ENCODE results near the gene PMS1. TPM values are rescaled to one million over a fixed set of nuclear protein-coding genes. Genes with fewer than 3 reads are reported as not detected.

Gene PMS1
- total RNA-seq, 3 donors from 2014 or later (not counting 1 experiment from before 2014, with no cell fraction given): 28.9 to 32.3 (median 29.1) TPM

GRCh38 chr2:189770590-189771322, 13.5 kb upstream of the PMS1 start:
- Mint-ChIP-seq H3K27me3 (ENCODE audit: low read depth in 2 of 2) (no peaks in the 10 kb centered on the region), H3K27ac (no peak overlapping the region), H3K4me1 (peaks cover 0 to 4% of the 10 kb centered on the region in 2 donors), H3K4me3 (no peak overlapping the region), H3K9me3 (no peaks in the 10 kb centered on the region), H3K36me3 (no peaks in the 10 kb centered on the region)
- peaks cover 63% of the 10 kb centered on the region for H3K36me3 ChIP-seq (ENCODE audit: control insufficient read depth, insufficient read depth, low read length)
- H3K9me3 ChIP-seq (ENCODE audit: control insufficient read depth, insufficient read depth, low read length): no peaks in the 10 kb centered on the region
- DNase-seq (no peak), ATAC-seq (no peak)
- H3K27me3 ChIP-seq (ENCODE audit: control insufficient read depth, insufficient read depth, low read length): no peaks in the 10 kb centered on the region
- no peak overlapping the region for H3K27ac ChIP-seq (ENCODE audit: low read length)
- H3K4me3 ChIP-seq (ENCODE audit: low read length): no peak overlapping the region
- TF ChIP-seq, protein P1, sequence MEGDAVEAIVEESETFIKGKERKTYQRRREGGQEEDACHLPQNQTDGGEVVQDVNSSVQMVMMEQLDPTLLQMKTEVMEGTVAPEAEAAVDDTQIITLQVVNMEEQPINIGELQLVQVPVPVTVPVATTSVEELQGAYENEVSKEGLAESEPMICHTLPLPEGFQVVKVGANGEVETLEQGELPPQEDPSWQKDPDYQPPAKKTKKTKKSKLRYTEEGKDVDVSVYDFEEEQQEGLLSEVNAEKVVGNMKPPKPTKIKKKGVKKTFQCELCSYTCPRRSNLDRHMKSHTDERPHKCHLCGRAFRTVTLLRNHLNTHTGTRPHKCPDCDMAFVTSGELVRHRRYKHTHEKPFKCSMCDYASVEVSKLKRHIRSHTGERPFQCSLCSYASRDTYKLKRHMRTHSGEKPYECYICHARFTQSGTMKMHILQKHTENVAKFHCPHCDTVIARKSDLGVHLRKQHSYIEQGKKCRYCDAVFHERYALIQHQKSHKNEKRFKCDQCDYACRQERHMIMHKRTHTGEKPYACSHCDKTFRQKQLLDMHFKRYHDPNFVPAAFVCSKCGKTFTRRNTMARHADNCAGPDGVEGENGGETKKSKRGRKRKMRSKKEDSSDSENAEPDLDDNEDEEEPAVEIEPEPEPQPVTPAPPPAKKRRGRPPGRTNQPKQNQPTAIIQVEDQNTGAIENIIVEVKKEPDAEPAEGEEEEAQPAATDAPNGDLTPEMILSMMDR (IDR thresholded peaks at IDR 0.05): no peak
- WGBS (ENCODE audit: insufficient coverage): 100% methylated on average over 2 of the region's 6 CpGs
- intact Hi-C loops (cut with micrococcal nuclease): no loop called here
- H3K4me1 ChIP-seq (ENCODE audit: control insufficient read depth, insufficient read depth, low read length): no peaks in the 10 kb centered on the region

GRCh38 chr2:189772212-189772611, 12.0 kb upstream of the PMS1 start:
- H3K27me3 Mint-ChIP-seq (ENCODE audit: low read depth in 2 of 2): no peaks in the 10 kb centered on the region
- no peak overlapping the region for H3K4me3 Mint-ChIP-seq
- H3K36me3 Mint-ChIP-seq: no peaks in the 10 kb centered on the region
- TF ChIP-seq, protein P1 (IDR thresholded peaks at IDR 0.05): no peak
- 100% methylated on average over 1 of the region's 1 CpG for WGBS (ENCODE audit: insufficient coverage)
- no peak overlapping the region for H3K4me3 ChIP-seq (ENCODE audit: low read length)
- peaks cover 0 to 4% of the 10 kb centered on the region in 2 donors for H3K4me1 Mint-ChIP-seq
- H3K4me1 ChIP-seq (ENCODE audit: control insufficient read depth, insufficient read depth, low read length): no peaks in the 10 kb centered on the region
- peak overlapping the region in 1 of 2 donors; percentile 26 for H3K27ac Mint-ChIP-seq
- ATAC-seq (no peak), DNase-seq (no peak)
- intact Hi-C loops (cut with micrococcal nuclease): no loop called here
- peaks cover 77% of the 10 kb centered on the region for H3K36me3 ChIP-seq (ENCODE audit: control insufficient read depth, insufficient read depth, low read length)
- no peaks in the 10 kb centered on the region for H3K27me3 ChIP-seq (ENCODE audit: control insufficient read depth, insufficient read depth, low read length)
- no peaks in the 10 kb centered on the region for H3K9me3 Mint-ChIP-seq
- no peak overlapping the region for H3K27ac ChIP-seq (ENCODE audit: low read length)
- no peaks in the 10 kb centered on the region for H3K9me3 ChIP-seq (ENCODE audit: control insufficient read depth, insufficient read depth, low read length)

- TF ChIP-seq, protein P1 (IDR thresholded peaks at IDR 0.05): no peak
- no peaks in the 10 kb centered on the region for H3K27me3 ChIP-seq (ENCODE audit: control insufficient read depth, insufficient read depth, low read length)
- H3K4me1 ChIP-seq (ENCODE audit: control insufficient read depth, insufficient read depth, low read length): peaks cover 10% of the 10 kb centered on the region
- H3K27me3 Mint-ChIP-seq (ENCODE audit: low read depth in 2 of 2): no peaks in the 10 kb centered on the region
- intact Hi-C loops (cut with micrococcal nuclease): loop anchor here (5.0 to 10.0 kb wide), 4 partner anchors 105 to 1100 kb away; partner anchors contain the start of genes GLS, MFSD6 and NEMP2
- peaks cover 30% of the 10 kb centered on the region for H3K36me3 ChIP-seq (ENCODE audit: control insufficient read depth, insufficient read depth, low read length)
- H3K36me3 Mint-ChIP-seq: peaks cover 7% of the 10 kb centered on the region
- H3K27ac ChIP-seq (ENCODE audit: low read length): peak overlapping the region; percentile 98
- peak overlapping the region; percentile 68 for H3K4me3 Mint-ChIP-seq
- WGBS (ENCODE audit: insufficient coverage): 49% methylated on average over 3 of the region's 4 CpGs
- no peak overlapping the region for H3K4me3 ChIP-seq (ENCODE audit: low read length)
- H3K4me1 Mint-ChIP-seq: peaks cover 51 to 63% of the 10 kb centered on the region in 2 donors
- no peak for ATAC-seq
- no peaks in the 10 kb centered on the region for H3K9me3 Mint-ChIP-seq
- no peaks in the 10 kb centered on the region for H3K9me3 ChIP-seq (ENCODE audit: control insufficient read depth, insufficient read depth, low read length)
- DNase-seq: peak in 1 of 2 donors; percentile 8
- peak overlapping the region; percentile 96 to 97 for H3K27ac Mint-ChIP-seq
Measured at GRCh38 chr2:189782221-189782671, 2.0 kb upstream of the PMS1 start.
